GM23338 (cell line): ENCODE measurements around the gene MTCL3.

ENCODE experiments used
- ATAC-seq: fragments of 200-7000 bp; cut with Tn5 transposase; 3 replicates; pipeline ENCODE4 v1.9.1; 2020
- DNase-seq: peaks from one replicate; pipeline ENCODE4 v3.0.0-alpha.2; 2015; ENCODE audit warnings: low spot score
- H2AFZ ChIP-seq: fragments of 200-600 bp; sonication (generic); 2 replicates; pipeline ENCODE4 v1.8.0; 2016; ENCODE audit warnings: antibody characterized with exemption, mild to moderate bottlenecking, moderate library complexity
- H3F3A ChIP-seq: fragments of 200-600 bp; sonication (generic); replicated peaks from 2 replicates; pipeline ENCODE4 v1.8.0; 2017; ENCODE audit warnings: antibody characterized with exemption, mixed run types, low read depth
- H3K27ac ChIP-seq: fragments of 200-600 bp; sonication (generic); 2 replicates; pipeline ENCODE4 v1.6.1; 2016; ENCODE audit warnings: low read depth
- H3K27me3 ChIP-seq: fragments of 200-600 bp; sonication (generic); 2 replicates; pipeline ENCODE4 v1.8.0; 2016; ENCODE audit warnings: mild to moderate bottlenecking, mixed run types, moderate library complexity; ENCODE audit not compliant: insufficient read depth
- H3K36me3 ChIP-seq: fragments of 200-600 bp; sonication (generic); 2 replicates; pipeline ENCODE4 v1.8.0; 2016; ENCODE audit warnings: mild to moderate bottlenecking; ENCODE audit not compliant: insufficient read depth
- H3K4me1 ChIP-seq: fragments of 200-600 bp; sonication (generic); 2 replicates; pipeline ENCODE4 v1.8.0; 2016; ENCODE audit warnings: mild to moderate bottlenecking, moderate library complexity; ENCODE audit not compliant: insufficient read depth
- H3K4me2 ChIP-seq: fragments of 200-600 bp; sonication (generic); 2 replicates; pipeline ENCODE4 v1.7.1; 2017; ENCODE audit warnings: mixed run types
- H3K4me3 ChIP-seq: fragments of 200-600 bp; sonication (generic); 2 replicates; pipeline ENCODE4 v1.6.1; 2016; ENCODE audit warnings: mixed run types
- H3K79me2 ChIP-seq: fragments of 200-600 bp; sonication (generic); replicated peaks from 2 replicates; pipeline ENCODE4 v1.8.0; 2017; ENCODE audit warnings: mild to moderate bottlenecking; ENCODE audit not compliant: insufficient read depth
- H3K9me2 ChIP-seq: fragments of 200-600 bp; sonication (generic); 2 replicates; pipeline ENCODE4 v1.8.0; 2017; ENCODE audit not compliant: insufficient read depth
- H4K20me1 ChIP-seq: fragments of 200-600 bp; sonication (generic); replicated peaks from 2 replicates; pipeline ENCODE4 v1.8.0; 2017; ENCODE audit warnings: mild to moderate bottlenecking; ENCODE audit not compliant: insufficient read depth
- H3K27ac Mint-ChIP-seq: 2 replicates; pipeline ENCODE4 v1.8.0; 2020; ENCODE audit warnings: inconsistent platforms, mild to moderate bottlenecking, moderate library complexity, mixed read lengths
- H3K27me3 Mint-ChIP-seq: 3 replicates; pipeline ENCODE4 v1.8.0; 2022; ENCODE audit warnings: low read depth, mild to moderate bottlenecking, moderate library complexity, mixed read lengths, inconsistent platforms; ENCODE audit not compliant: insufficient read depth, poor library complexity
- H3K36me3 Mint-ChIP-seq: 3 replicates; pipeline ENCODE4 v1.8.0; 2021; ENCODE audit warnings: low read depth, mild to moderate bottlenecking, inconsistent platforms, moderate library complexity, mixed read lengths
- H3K4me1 Mint-ChIP-seq: 3 replicates; pipeline ENCODE4 v1.8.0; 2020; ENCODE audit warnings: mild to moderate bottlenecking, inconsistent platforms, mixed read lengths
- H3K4me3 Mint-ChIP-seq: 3 replicates; pipeline ENCODE4 v1.8.0; 2021; ENCODE audit warnings: moderate library complexity, mild to moderate bottlenecking, inconsistent platforms, mixed read lengths
- H3K9me3 Mint-ChIP-seq: 3 replicates; pipeline ENCODE4 v1.8.0; 2020; ENCODE audit warnings: moderate library complexity, mild to moderate bottlenecking, inconsistent platforms, mixed read lengths
- EZH2 ChIP-seq: fragments of 200-600 bp; sonication (generic); IDR thresholded peaks from one replicate; pipeline ENCODE4 v1.8.0; 2017; ENCODE audit warnings: antibody characterized with exemption, mild to moderate bottlenecking, low read depth; ENCODE audit not compliant: unreplicated experiment
- EZH2phosphoT487 ChIP-seq: fragments of 200-600 bp; sonication (generic); IDR thresholded peaks from one replicate; pipeline ENCODE4 v1.8.1; 2018; ENCODE audit warnings: antibody characterized with exemption; ENCODE audit not compliant: unreplicated experiment
- JUNB ChIP-seq: IDR thresholded peaks from one replicate; pipeline ENCODE4 v1.6.1; 2016; ENCODE audit warnings: antibody characterized with exemption; ENCODE audit not compliant: unreplicated experiment
- POLR2AphosphoS5 ChIP-seq: IDR thresholded peaks from 2 replicates; pipeline ENCODE4 v1.6.1; 2016; ENCODE audit warnings: antibody characterized with exemption, low read depth
- TF ChIP-seq, protein P1 (sequence below): fragments of 250-450 bp; sonication (Bioruptor Pico); IDR thresholded peaks from 2 replicates; pipeline ENCODE4 v1.5.0; 2020; ENCODE audit warnings: mild to moderate bottlenecking, moderate library complexity
- TF ChIP-seq, protein P2 (sequence below): IDR thresholded peaks from 2 replicates; pipeline ENCODE4 v1.6.1; 2016; ENCODE audit warnings: antibody characterized with exemption
- TF ChIP-seq, protein P3 (sequence below): IDR thresholded peaks from one replicate; pipeline ENCODE4 v1.6.1; 2018; ENCODE audit warnings: antibody characterized with exemption; ENCODE audit not compliant: unreplicated experiment
- TF ChIP-seq, protein P4 (sequence below), 2 experiments: fragments of 200-600 bp in 1 of 2; sonication (generic) in 1 of 2; conservative IDR thresholded peaks; 2 replicates each; pipeline versions ENCODE4 v1.5.1 to v1.6.1; 2016 to 2017; ENCODE audit warnings: antibody characterized with exemption in 2 of 2, low read depth in 2 of 2, mild to moderate bottlenecking in 2 of 2, moderate library complexity in 1 of 2

Gene MTCL3

DNA sequence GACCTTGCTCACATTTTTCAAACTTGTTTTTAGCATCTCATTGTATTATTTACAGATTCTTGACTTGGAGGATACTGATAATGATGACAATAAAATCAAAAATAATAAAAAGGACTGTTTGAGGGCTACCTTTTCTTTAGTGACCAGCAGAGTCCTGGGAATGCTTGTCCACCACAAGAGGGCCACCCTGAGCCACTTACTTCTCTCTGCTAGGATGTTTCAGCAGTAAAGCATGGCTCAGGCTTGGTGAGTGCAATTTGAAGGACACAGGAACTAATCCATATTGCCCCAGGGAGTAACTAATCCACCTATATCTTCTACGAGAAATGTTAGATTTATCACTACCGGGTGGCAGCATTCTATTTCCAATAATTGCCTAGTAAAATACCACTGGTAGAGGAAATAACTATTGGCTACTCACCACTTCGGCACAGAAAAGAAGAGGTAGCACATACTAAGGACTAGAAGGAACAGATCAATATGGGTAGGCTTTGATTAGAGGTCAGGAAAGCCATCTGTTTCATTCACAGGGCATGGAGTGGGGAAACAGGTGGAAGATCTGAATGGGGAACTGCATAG is 54.2 kb downstream of the MTCL3 start:
- H3K4me1 Mint-ChIP-seq = peaks cover 23% of the 10 kb centered on the region
- no peaks in the 10 kb centered on the region for H3K9me3 Mint-ChIP-seq
- H3K9me2 ChIP-seq = no peaks in the 10 kb centered on the region
- no peak overlapping the region for H3K4me3 ChIP-seq
- H3K4me3 Mint-ChIP-seq = no peak overlapping the region
- H3K27me3 ChIP-seq = no peaks in the 10 kb centered on the region
- H3K36me3 Mint-ChIP-seq = peaks cover 3% of the 10 kb centered on the region; the same call in 1 of the 3 replicates
- H3K36me3 ChIP-seq = no peaks in the 10 kb centered on the region
- no peak overlapping the region for H3K27ac Mint-ChIP-seq
- no peaks in the 10 kb centered on the region for H4K20me1 ChIP-seq
- no peaks in the 10 kb centered on the region for H3K27me3 Mint-ChIP-seq
- TF ChIP-seq POLR2AphosphoS5 (no peak), JUNB (no peak), EZH2phosphoT487 (no peak), EZH2 (no peak)
- TF ChIP-seq, protein P1, sequence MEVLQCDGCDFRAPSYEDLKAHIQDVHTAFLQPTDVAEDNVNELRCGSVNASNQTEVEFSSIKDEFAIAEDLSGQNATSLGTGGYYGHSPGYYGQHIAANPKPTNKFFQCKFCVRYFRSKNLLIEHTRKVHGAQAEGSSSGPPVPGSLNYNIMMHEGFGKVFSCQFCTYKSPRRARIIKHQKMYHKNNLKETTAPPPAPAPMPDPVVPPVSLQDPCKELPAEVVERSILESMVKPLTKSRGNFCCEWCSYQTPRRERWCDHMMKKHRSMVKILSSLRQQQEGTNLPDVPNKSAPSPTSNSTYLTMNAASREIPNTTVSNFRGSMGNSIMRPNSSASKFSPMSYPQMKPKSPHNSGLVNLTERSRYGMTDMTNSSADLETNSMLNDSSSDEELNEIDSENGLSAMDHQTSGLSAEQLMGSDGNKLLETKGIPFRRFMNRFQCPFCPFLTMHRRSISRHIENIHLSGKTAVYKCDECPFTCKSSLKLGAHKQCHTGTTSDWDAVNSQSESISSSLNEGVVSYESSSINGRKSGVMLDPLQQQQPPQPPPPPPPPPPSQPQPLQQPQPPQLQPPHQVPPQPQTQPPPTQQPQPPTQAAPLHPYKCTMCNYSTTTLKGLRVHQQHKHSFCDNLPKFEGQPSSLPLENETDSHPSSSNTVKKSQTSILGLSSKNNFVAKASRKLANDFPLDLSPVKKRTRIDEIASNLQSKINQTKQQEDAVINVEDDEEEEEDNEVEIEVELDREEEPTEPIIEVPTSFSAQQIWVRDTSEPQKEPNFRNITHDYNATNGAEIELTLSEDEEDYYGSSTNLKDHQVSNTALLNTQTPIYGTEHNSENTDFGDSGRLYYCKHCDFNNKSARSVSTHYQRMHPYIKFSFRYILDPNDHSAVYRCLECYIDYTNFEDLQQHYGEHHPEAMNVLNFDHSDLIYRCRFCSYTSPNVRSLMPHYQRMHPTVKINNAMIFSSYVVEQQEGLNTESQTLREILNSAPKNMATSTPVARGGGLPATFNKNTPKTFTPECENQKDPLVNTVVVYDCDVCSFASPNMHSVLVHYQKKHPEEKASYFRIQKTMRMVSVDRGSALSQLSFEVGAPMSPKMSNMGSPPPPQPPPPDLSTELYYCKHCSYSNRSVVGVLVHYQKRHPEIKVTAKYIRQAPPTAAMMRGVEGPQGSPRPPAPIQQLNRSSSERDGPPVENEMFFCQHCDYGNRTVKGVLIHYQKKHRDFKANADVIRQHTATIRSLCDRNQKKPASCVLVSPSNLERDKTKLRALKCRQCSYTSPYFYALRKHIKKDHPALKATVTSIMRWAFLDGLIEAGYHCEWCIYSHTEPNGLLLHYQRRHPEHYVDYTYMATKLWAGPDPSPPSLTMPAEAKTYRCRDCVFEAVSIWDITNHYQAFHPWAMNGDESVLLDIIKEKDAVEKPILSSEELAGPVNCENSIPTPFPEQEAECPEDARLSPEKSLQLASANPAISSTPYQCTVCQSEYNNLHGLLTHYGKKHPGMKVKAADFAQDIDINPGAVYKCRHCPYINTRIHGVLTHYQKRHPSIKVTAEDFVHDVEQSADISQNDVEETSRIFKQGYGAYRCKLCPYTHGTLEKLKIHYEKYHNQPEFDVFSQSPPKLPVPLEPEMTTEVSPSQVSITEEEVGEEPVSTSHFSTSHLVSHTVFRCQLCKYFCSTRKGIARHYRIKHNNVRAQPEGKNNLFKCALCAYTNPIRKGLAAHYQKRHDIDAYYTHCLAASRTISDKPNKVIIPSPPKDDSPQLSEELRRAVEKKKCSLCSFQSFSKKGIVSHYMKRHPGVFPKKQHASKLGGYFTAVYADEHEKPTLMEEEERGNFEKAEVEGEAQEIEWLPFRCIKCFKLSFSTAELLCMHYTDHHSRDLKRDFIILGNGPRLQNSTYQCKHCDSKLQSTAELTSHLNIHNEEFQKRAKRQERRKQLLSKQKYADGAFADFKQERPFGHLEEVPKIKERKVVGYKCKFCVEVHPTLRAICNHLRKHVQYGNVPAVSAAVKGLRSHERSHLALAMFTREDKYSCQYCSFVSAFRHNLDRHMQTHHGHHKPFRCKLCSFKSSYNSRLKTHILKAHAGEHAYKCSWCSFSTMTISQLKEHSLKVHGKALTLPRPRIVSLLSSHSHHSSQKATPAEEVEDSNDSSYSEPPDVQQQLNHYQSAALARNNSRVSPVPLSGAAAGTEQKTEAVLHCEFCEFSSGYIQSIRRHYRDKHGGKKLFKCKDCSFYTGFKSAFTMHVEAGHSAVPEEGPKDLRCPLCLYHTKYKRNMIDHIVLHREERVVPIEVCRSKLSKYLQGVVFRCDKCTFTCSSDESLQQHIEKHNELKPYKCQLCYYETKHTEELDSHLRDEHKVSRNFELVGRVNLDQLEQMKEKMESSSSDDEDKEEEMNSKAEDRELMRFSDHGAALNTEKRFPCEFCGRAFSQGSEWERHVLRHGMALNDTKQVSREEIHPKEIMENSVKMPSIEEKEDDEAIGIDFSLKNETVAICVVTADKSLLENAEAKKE (CRISPR knock-in tag) = no peak
- TF ChIP-seq, protein P2, sequence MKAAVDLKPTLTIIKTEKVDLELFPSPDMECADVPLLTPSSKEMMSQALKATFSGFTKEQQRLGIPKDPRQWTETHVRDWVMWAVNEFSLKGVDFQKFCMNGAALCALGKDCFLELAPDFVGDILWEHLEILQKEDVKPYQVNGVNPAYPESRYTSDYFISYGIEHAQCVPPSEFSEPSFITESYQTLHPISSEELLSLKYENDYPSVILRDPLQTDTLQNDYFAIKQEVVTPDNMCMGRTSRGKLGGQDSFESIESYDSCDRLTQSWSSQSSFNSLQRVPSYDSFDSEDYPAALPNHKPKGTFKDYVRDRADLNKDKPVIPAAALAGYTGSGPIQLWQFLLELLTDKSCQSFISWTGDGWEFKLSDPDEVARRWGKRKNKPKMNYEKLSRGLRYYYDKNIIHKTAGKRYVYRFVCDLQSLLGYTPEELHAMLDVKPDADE = no peak
- TF ChIP-seq, protein P3, sequence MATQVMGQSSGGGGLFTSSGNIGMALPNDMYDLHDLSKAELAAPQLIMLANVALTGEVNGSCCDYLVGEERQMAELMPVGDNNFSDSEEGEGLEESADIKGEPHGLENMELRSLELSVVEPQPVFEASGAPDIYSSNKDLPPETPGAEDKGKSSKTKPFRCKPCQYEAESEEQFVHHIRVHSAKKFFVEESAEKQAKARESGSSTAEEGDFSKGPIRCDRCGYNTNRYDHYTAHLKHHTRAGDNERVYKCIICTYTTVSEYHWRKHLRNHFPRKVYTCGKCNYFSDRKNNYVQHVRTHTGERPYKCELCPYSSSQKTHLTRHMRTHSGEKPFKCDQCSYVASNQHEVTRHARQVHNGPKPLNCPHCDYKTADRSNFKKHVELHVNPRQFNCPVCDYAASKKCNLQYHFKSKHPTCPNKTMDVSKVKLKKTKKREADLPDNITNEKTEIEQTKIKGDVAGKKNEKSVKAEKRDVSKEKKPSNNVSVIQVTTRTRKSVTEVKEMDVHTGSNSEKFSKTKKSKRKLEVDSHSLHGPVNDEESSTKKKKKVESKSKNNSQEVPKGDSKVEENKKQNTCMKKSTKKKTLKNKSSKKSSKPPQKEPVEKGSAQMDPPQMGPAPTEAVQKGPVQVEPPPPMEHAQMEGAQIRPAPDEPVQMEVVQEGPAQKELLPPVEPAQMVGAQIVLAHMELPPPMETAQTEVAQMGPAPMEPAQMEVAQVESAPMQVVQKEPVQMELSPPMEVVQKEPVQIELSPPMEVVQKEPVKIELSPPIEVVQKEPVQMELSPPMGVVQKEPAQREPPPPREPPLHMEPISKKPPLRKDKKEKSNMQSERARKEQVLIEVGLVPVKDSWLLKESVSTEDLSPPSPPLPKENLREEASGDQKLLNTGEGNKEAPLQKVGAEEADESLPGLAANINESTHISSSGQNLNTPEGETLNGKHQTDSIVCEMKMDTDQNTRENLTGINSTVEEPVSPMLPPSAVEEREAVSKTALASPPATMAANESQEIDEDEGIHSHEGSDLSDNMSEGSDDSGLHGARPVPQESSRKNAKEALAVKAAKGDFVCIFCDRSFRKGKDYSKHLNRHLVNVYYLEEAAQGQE = no peak
- TF ChIP-seq, protein P4, sequence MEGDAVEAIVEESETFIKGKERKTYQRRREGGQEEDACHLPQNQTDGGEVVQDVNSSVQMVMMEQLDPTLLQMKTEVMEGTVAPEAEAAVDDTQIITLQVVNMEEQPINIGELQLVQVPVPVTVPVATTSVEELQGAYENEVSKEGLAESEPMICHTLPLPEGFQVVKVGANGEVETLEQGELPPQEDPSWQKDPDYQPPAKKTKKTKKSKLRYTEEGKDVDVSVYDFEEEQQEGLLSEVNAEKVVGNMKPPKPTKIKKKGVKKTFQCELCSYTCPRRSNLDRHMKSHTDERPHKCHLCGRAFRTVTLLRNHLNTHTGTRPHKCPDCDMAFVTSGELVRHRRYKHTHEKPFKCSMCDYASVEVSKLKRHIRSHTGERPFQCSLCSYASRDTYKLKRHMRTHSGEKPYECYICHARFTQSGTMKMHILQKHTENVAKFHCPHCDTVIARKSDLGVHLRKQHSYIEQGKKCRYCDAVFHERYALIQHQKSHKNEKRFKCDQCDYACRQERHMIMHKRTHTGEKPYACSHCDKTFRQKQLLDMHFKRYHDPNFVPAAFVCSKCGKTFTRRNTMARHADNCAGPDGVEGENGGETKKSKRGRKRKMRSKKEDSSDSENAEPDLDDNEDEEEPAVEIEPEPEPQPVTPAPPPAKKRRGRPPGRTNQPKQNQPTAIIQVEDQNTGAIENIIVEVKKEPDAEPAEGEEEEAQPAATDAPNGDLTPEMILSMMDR (conservative IDR thresholded peaks at IDR 0.05; ENCODE audit: low read depth in 2 of 2) = peak; percentile 97 to 98
- no peak overlapping the region for H3K27ac ChIP-seq
- no peaks in the 10 kb centered on the region for H3F3A ChIP-seq
- peak; percentile 89 for DNase-seq
- H2AFZ ChIP-seq = no peak overlapping the region
- H3K4me2 ChIP-seq = no peak overlapping the region
- no peaks in the 10 kb centered on the region for H3K79me2 ChIP-seq
- no peaks in the 10 kb centered on the region; the same call in 1 of the 2 replicates for H3K4me1 ChIP-seq
- ATAC-seq = peak; percentile 98
